IMR-90 (cell line): ENCODE measurements around the gene RALGPS2. TPM values are rescaled to one million over a fixed set of nuclear protein-coding genes. Genes with fewer than 3 reads are reported as not detected.

Source experiments
- ATAC-seq: fragments of 200-7000 bp; cut with Tn5 transposase; 2 replicates; pipeline ENCODE4 v1.9.1; 2020; ENCODE audit warnings: low read depth, mild to moderate bottlenecking, moderate library complexity
- BruUV-seq: library from RNA; stranded (reverse); fragments of 400-500 nt; replicated peaks from 2 replicates; lab custom pipeline; 2021; lab: Mats Ljungman, UMichigan
- CTCF ChIA-PET: fragments of 300-600 bp; formaldehyde crosslinking; extraction: SDS; loops from one replicate; lab custom pipeline; 2021; ENCODE audit warnings: antibody characterized with exemption; lab: Yijun Ruan, JAX
- POLR2A ChIA-PET: fragments of 300-600 bp; sonication (Branson Sonifier 250); formaldehyde crosslinking; loops from one replicate; lab custom pipeline; 2022; ENCODE audit warnings: antibody characterized with exemption; ENCODE audit not compliant: unreplicated experiment; lab: Charles Lee
- DNase-seq: peaks from one replicate; pipeline ENCODE4 v3.0.0; 2013
- H2AFZ ChIP-seq: replicated peaks from 2 replicates; pipeline ENCODE3; 2013; ENCODE audit warnings: low read length, mild to moderate bottlenecking; ENCODE audit not compliant: poor library complexity
- H2AK5ac ChIP-seq: 2 replicates; pipeline ENCODE4 v1.6.1; 2013; ENCODE audit warnings: low read depth, low read length, inconsistent platforms
- H2AK9ac ChIP-seq: replicated peaks from 2 replicates; pipeline ENCODE3; 2013; ENCODE audit warnings: mild to moderate bottlenecking, low read depth, low read length, moderate library complexity; ENCODE audit not compliant: poor library complexity
- H2BK120ac ChIP-seq: 2 replicates; pipeline ENCODE4 v1.6.1; 2013; ENCODE audit warnings: low read depth, low read length, inconsistent platforms
- H2BK15ac ChIP-seq: 3 replicates; pipeline ENCODE4 v1.6.1; 2013; ENCODE audit warnings: low read depth, low read length, inconsistent platforms
- H2BK20ac ChIP-seq: 2 replicates; pipeline ENCODE4 v1.6.1; 2013; ENCODE audit warnings: low read depth, mild to moderate bottlenecking, inconsistent platforms, low read length, moderate library complexity
- H2BK5ac ChIP-seq: 2 replicates; pipeline ENCODE4 v1.6.1; 2013; ENCODE audit warnings: mild to moderate bottlenecking, low read depth, low read length, inconsistent platforms; ENCODE audit not compliant: poor library complexity, severe bottlenecking
- H3K14ac ChIP-seq: replicated peaks from 2 replicates; pipeline ENCODE4 v1.6.1; 2013; ENCODE audit warnings: low read depth, low read length, inconsistent platforms
- H3K18ac ChIP-seq: 2 replicates; pipeline ENCODE4 v1.6.1; 2013; ENCODE audit warnings: low read depth, low read length, control low read depth
- H3K23ac ChIP-seq: 2 replicates; pipeline ENCODE4 v1.6.1; 2013; ENCODE audit warnings: low read depth, low read length, inconsistent platforms
- H3K27ac ChIP-seq: 2 replicates; pipeline ENCODE4 v1.5.1; 2013; ENCODE audit warnings: mild to moderate bottlenecking, control low read depth, low read length; ENCODE audit not compliant: insufficient read depth
- H3K27me3 ChIP-seq: 2 replicates; pipeline ENCODE4 v1.6.1; 2013; ENCODE audit warnings: low read length; ENCODE audit not compliant: control insufficient read depth, insufficient read depth
- H3K36me3 ChIP-seq: 2 replicates; pipeline ENCODE4 v1.6.1; 2013; ENCODE audit warnings: low read length, mixed read lengths; ENCODE audit not compliant: control insufficient read depth, insufficient read depth
- H3K4ac ChIP-seq: 2 replicates; pipeline ENCODE4 v1.6.1; 2013; ENCODE audit warnings: low read depth, low read length, inconsistent platforms
- H3K4me1 ChIP-seq: 2 replicates; pipeline ENCODE4 v1.6.1; 2013; ENCODE audit warnings: low read length, mixed read lengths; ENCODE audit not compliant: control insufficient read depth, insufficient read depth
- H3K4me2 ChIP-seq: 2 replicates; pipeline ENCODE4 v1.6.1; 2013; ENCODE audit warnings: low read depth, mild to moderate bottlenecking, control low read depth, low read length, moderate library complexity
- H3K4me3 ChIP-seq: 2 replicates; pipeline ENCODE4 v1.5.1; 2013; ENCODE audit warnings: low read depth, mild to moderate bottlenecking, control low read depth, low read length, moderate library complexity; ENCODE audit not compliant: insufficient read depth
- H3K56ac ChIP-seq: 2 replicates; pipeline ENCODE4 v1.6.1; 2013; ENCODE audit warnings: low read length, inconsistent platforms; ENCODE audit not compliant: insufficient read depth; ENCODE audit errors: extremely low read depth
- H3K79me1 ChIP-seq, 2 experiments: 2 replicates each; pipeline ENCODE4 v1.6.1; 2013; ENCODE audit warnings: low read length in 2 of 2, inconsistent platforms in 1 of 2, low read depth in 1 of 2
- H3K9ac ChIP-seq: 2 replicates; pipeline ENCODE4 v1.6.1; 2013; ENCODE audit warnings: low read depth, low read length, control low read depth
- H3K9me1 ChIP-seq: 2 replicates; pipeline ENCODE4 v1.6.1; 2013; ENCODE audit warnings: low read length, inconsistent platforms; ENCODE audit not compliant: insufficient read depth
- H3K9me3 ChIP-seq: 2 replicates; pipeline ENCODE4 v1.6.1; 2013; ENCODE audit warnings: low read length; ENCODE audit not compliant: control insufficient read depth, insufficient read depth
- H4K20me1 ChIP-seq: 2 replicates; pipeline ENCODE4 v1.6.1; 2013; ENCODE audit warnings: low read length, inconsistent platforms; ENCODE audit not compliant: insufficient read depth
- H4K5ac ChIP-seq: 2 replicates; pipeline ENCODE4 v1.6.1; 2013; ENCODE audit warnings: mild to moderate bottlenecking, low read depth, low read length, control low read depth
- H4K8ac ChIP-seq, 2 experiments: 2 replicates each; pipeline ENCODE4 v1.6.1; 2013; ENCODE audit warnings: low read depth in 2 of 2, low read length in 2 of 2, control low read depth in 1 of 2, inconsistent platforms in 1 of 2
- H4K91ac ChIP-seq: 2 replicates; pipeline ENCODE4 v1.6.1; 2013; ENCODE audit warnings: low read depth, low read length, inconsistent platforms; ENCODE audit not compliant: insufficient read depth
- BHLHE40 ChIP-seq: fragments of 150-350 bp; IDR thresholded peaks from 2 replicates; pipeline ENCODE4 v1.6.1; 2016; ENCODE audit warnings: mild to moderate bottlenecking, low read depth, low read length
- CHD1 ChIP-seq: IDR thresholded peaks from 2 replicates; pipeline ENCODE4 v1.6.1; 2012; ENCODE audit warnings: low read depth, low read length, improper control_type of control experiment
- FOS ChIP-seq: fragments of 150-350 bp; IDR thresholded peaks from 2 replicates; pipeline ENCODE4 v1.6.1; 2016; ENCODE audit warnings: low read depth, low read length
- MAFK ChIP-seq: IDR thresholded peaks from 2 replicates; pipeline ENCODE4 v1.6.1; 2012; ENCODE audit warnings: low read depth, low read length, improper control_type of control experiment
- MAZ ChIP-seq: IDR thresholded peaks from 2 replicates; pipeline ENCODE4 v1.6.1; 2012; ENCODE audit warnings: low read depth, mild to moderate bottlenecking, low read length, improper control_type of control experiment, moderate library complexity, borderline replicate concordance
- MXI1 ChIP-seq: IDR thresholded peaks from 2 replicates; pipeline ENCODE4 v1.6.1; 2012; ENCODE audit warnings: low read depth, mild to moderate bottlenecking, low read length, moderate library complexity, borderline replicate concordance
- NFE2L2 ChIP-seq: fragments of 150-350 bp; IDR thresholded peaks from 2 replicates; pipeline ENCODE4 v1.6.1; 2016; ENCODE audit warnings: low read depth, mild to moderate bottlenecking, low read length
- POLR2A ChIP-seq: IDR thresholded peaks from 2 replicates; pipeline ENCODE4 v1.6.1; 2012; ENCODE audit warnings: mild to moderate bottlenecking, low read depth, low read length
- RAD21 ChIP-seq: IDR thresholded peaks from 2 replicates; pipeline ENCODE4 v1.6.1; 2012; ENCODE audit warnings: low read length, improper control_type of control experiment
- RFX5 ChIP-seq: IDR thresholded peaks from 2 replicates; pipeline ENCODE4 v1.8.0; 2012; ENCODE audit warnings: low read depth, mild to moderate bottlenecking, low read length, moderate library complexity
- SMC3 ChIP-seq: fragments of 150-350 bp; IDR thresholded peaks from 2 replicates; pipeline ENCODE4 v1.6.1; 2016; ENCODE audit warnings: low read depth, mild to moderate bottlenecking, antibody characterized with exemption, low read length, moderate library complexity
- whole genome bisulfite sequencing, 2 experiments: methylation state at CpG; one replicate each; pipeline versions ENCODE4 v1.1.5 to v1.1.7; 2013; ENCODE audit warnings: missing lambda C conversion rate in 2 of 2; ENCODE audit not compliant: insufficient read length in 1 of 2; ENCODE audit errors: extremely low coverage in 2 of 2; 5-methylcytosine and 5-hydroxymethylcytosine counted together
- dilution Hi-C: fragments of 300-500 bp; cut with HindIII; formaldehyde crosslinking; loops from one replicate; pipeline ENCODE4 v1.14.3; 2018; ENCODE audit warnings: low sequenced_read_pairs; ENCODE audit not compliant: unreplicated experiment
- in situ Hi-C: fragments of 300-500 bp; cut with MboI; formaldehyde crosslinking; loops from 3 replicates; pipeline ENCODE4 v1.14.3; 2019; ENCODE audit warnings: low sequenced_read_pairs, inconsistent platforms, mixed read lengths
- intact Hi-C: fragments of 100-400 bp; cut with micrococcal nuclease; formaldehyde crosslinking; loops from 2 replicates; pipeline ENCODE4 v1.10.0; 2022
- polyA plus RNA-seq, 3 experiments: library from polyadenylated mRNA; depleted of rRNA; stranded (reverse); fragments of >200 nt; gene quantifications; 2 replicates each; pipeline ENCODE4 v1.2.3, GENCODE V29; 2012; ENCODE audit warnings: low replicate concordance in 1 of 3
- total RNA-seq: library from RNA; depleted of rRNA; stranded (reverse); fragments of >200 nt; gene quantifications from 2 replicates; pipeline ENCODE4 v1.2.3, GENCODE V29; 2012
- TF ChIP-seq, protein P1 (sequence below): fragments of 150-350 bp; IDR thresholded peaks from 2 replicates; pipeline ENCODE4 v1.6.1; 2016; ENCODE audit warnings: low read depth, mild to moderate bottlenecking, low read length, moderate library complexity, borderline replicate concordance
- TF ChIP-seq, protein P2 (sequence below): conservative IDR thresholded peaks from 2 replicates; pipeline ENCODE4 v1.5.1; 2012; ENCODE audit warnings: mild to moderate bottlenecking, low read depth, low read length, improper control_type of control experiment
- TF ChIP-seq, protein P3 (sequence below): fragments of 150-350 bp; IDR thresholded peaks from 2 replicates; pipeline ENCODE4 v1.6.1; 2017; ENCODE audit warnings: mild to moderate bottlenecking, antibody characterized with exemption, low read length, low read depth

The RALGPS2 gene
- total and polyA plus RNA-seq, 2 of the 4 experiments (the other 2 are of a cell fraction), result 13.8 to 148 TPM

DNA sequence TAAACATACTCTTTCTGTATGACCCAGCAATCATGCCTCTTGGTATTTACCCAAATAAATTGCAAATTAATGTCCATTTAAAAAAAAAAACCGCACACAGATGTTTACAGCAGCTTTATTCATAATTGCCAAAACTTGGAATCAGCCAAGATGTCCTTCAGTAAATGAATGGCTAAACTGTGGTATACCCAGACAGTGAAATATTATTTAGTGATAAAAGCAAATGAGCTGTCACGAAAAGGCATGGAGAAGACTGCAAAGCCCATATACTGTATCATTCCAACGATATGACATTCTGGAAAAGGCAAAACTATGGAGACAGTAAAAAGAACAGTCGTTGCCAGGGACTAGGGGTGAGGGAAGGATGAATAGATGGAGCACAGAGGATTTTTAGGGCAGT lies 223.6 kb downstream of the RALGPS2 start:
- no peaks in the 10 kb centered on the region for H3K36me3 ChIP-seq
- no peak overlapping the region for H2BK20ac ChIP-seq
- H4K20me1 ChIP-seq, result no peaks in the 10 kb centered on the region
- no CpG with 5 or more reads among the region's 4 CpGs for WGBS, 2 experiments
- intact Hi-C loops (no loop called here), in situ Hi-C loops (no loop called here), dilution Hi-C loops (no loop called here)
- H3K14ac ChIP-seq, result no peak overlapping the region
- H3K23ac ChIP-seq, result no peak overlapping the region
- H3K4me2 ChIP-seq, result no peak overlapping the region
- H3K4ac ChIP-seq, result no peak overlapping the region
- H3K4me1 ChIP-seq, result no peaks in the 10 kb centered on the region
- no peak overlapping the region for H3K18ac ChIP-seq
- H2BK5ac ChIP-seq, result no peak overlapping the region
- TF ChIP-seq NFE2L2 (no peak), POLR2A (no peak), RAD21 (no peak), MAFK (no peak), MAZ (no peak), SMC3 (no peak), FOS (no peak), MXI1 (no peak), CHD1 (no peak), RFX5 (no peak), BHLHE40 (no peak)
- TF ChIP-seq, protein P1, sequence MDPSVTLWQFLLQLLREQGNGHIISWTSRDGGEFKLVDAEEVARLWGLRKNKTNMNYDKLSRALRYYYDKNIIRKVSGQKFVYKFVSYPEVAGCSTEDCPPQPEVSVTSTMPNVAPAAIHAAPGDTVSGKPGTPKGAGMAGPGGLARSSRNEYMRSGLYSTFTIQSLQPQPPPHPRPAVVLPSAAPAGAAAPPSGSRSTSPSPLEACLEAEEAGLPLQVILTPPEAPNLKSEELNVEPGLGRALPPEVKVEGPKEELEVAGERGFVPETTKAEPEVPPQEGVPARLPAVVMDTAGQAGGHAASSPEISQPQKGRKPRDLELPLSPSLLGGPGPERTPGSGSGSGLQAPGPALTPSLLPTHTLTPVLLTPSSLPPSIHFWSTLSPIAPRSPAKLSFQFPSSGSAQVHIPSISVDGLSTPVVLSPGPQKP, result no peak
- TF ChIP-seq, protein P2, sequence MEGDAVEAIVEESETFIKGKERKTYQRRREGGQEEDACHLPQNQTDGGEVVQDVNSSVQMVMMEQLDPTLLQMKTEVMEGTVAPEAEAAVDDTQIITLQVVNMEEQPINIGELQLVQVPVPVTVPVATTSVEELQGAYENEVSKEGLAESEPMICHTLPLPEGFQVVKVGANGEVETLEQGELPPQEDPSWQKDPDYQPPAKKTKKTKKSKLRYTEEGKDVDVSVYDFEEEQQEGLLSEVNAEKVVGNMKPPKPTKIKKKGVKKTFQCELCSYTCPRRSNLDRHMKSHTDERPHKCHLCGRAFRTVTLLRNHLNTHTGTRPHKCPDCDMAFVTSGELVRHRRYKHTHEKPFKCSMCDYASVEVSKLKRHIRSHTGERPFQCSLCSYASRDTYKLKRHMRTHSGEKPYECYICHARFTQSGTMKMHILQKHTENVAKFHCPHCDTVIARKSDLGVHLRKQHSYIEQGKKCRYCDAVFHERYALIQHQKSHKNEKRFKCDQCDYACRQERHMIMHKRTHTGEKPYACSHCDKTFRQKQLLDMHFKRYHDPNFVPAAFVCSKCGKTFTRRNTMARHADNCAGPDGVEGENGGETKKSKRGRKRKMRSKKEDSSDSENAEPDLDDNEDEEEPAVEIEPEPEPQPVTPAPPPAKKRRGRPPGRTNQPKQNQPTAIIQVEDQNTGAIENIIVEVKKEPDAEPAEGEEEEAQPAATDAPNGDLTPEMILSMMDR, result no peak
- TF ChIP-seq, protein P3, sequence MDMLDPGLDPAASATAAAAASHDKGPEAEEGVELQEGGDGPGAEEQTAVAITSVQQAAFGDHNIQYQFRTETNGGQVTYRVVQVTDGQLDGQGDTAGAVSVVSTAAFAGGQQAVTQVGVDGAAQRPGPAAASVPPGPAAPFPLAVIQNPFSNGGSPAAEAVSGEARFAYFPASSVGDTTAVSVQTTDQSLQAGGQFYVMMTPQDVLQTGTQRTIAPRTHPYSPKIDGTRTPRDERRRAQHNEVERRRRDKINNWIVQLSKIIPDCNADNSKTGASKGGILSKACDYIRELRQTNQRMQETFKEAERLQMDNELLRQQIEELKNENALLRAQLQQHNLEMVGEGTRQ, result no peak
- H3K9me3 ChIP-seq, result no peaks in the 10 kb centered on the region
- BruUV-seq, result no TSS peak
- H2BK15ac ChIP-seq, result no peak overlapping the region
- ChIA-PET POLR2A (no interaction called here), CTCF (no interaction called here)
- no peak overlapping the region for H2AK9ac ChIP-seq
- ATAC-seq (no peak), DNase-seq (no peak)
- H4K8ac ChIP-seq, result no peak overlapping the region
- H4K5ac ChIP-seq, result no peak overlapping the region
- H3K27ac ChIP-seq, result no peak overlapping the region
- H3K4me3 ChIP-seq, result no peak overlapping the region
- no peak overlapping the region for H2BK120ac ChIP-seq
- H3K27me3 ChIP-seq, result peaks cover 10% of the 10 kb centered on the region
- H3K9me1 ChIP-seq, result no peaks in the 10 kb centered on the region
- H2AK5ac ChIP-seq, result no peak overlapping the region
- no peak overlapping the region for H3K56ac ChIP-seq
- H3K9ac ChIP-seq, result no peak overlapping the region
- no peak overlapping the region for H2AFZ ChIP-seq
- H4K91ac ChIP-seq, result no peak overlapping the region
- H3K79me1 ChIP-seq, result no peaks in the 10 kb centered on the region
